ENCODE data around the gene CDIP1.

DNA sequence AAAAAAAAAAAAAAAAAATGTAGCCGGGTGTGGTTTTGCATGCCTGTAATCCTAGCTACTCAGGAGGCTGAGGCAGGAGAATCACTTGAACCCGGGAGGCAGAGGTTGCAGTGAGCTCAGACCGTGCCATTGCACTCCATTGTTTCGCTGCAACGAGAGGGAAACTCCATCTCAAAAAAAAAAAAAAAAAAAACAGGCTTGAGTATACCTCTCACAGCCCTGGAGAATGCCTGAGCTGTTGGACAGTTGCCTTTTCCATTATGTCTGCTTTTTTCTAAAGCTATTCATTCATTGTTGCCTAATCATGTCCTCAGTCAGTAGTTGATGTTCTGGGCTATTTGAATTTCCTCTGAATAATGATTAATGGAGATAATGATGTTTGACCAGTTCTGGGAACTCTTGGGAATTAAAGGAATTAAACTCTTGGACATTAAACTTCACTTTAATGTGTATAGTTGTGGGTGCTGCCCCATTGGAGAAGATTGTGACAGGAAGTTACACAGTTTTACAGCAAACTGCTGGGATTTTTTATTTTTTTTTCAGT, 50.5 kb downstream of the CDIP1 start:
- TF ChIP-seq POLR2AphosphoS5 (IDR thresholded peaks at IDR 0.05) (no peak), POLR2A (IDR thresholded peaks at IDR 0.05) (no peak), EP300 (IDR thresholded peaks at IDR 0.05) (no peak)
